HG03135 (cell line): ENCODE measurements around the gene AIFM2.
"Not testable (repeated sequence)": the region's sequence is repeated elsewhere in the genome, so short reads cannot be mapped to it uniquely, and the experiment has no call there.

Source experiments
- ATAC-seq: cut with Tn5 transposase; IDR thresholded peaks from one replicate; pipeline ENCODE4 v1.9.1; 2021; ENCODE audit warnings: mild to moderate bottlenecking, moderate library complexity; ENCODE audit not compliant: unreplicated experiment

AIFM2 gene

GRCh38 chr10:70123817-70124216 is 8.8 kb downstream of the AIFM2 start:
- ATAC-seq, result no peak

- ATAC-seq, result not testable (repeated sequence)
Measured at GRCh38 chr10:70123166-70123565, 9.5 kb downstream of the AIFM2 start.

GRCh38 chr10:70122742-70123141 is 9.9 kb downstream of the AIFM2 start:
- ATAC-seq, result no peak

GRCh38 chr10:70121281-70121949 is 11.2 kb downstream of the AIFM2 start:
- ATAC-seq, result no peak

- no peak for ATAC-seq
Measured at GRCh38 chr10:70120417-70120816, 12.2 kb downstream of the AIFM2 start.

GRCh38 chr10:70119623-70120022 is 13.0 kb downstream of the AIFM2 start:
- no peak for ATAC-seq

- no peak for ATAC-seq
Measured at GRCh38 chr10:70119197-70119596, 13.4 kb downstream of the AIFM2 start.

GRCh38 chr10:70118196-70118595 is 14.4 kb downstream of the AIFM2 start:
- ATAC-seq, result no peak

GRCh38 chr10:70117646-70118045 is 15.0 kb downstream of the AIFM2 start:
- ATAC-seq, result no peak

GRCh38 chr10:70115948-70116682 is 16.5 kb downstream of the AIFM2 start:
- ATAC-seq, result peak; percentile 55

- no peak for ATAC-seq
Measured at GRCh38 chr10:70114902-70115301, 17.7 kb downstream of the AIFM2 start.

- ATAC-seq, result no peak
Measured at GRCh38 chr10:70112071-70112470, 20.6 kb downstream of the AIFM2 start.

- ATAC-seq, result no peak
Measured at GRCh38 chr10:70111496-70111895, 21.1 kb downstream of the AIFM2 start.

GRCh38 chr10:70109064-70109729 is 23.4 kb downstream of the AIFM2 start:
- ATAC-seq, result no peak

- ATAC-seq, result peak; percentile 59
Measured at GRCh38 chr10:70106958-70107791, 25.4 kb downstream of the AIFM2 start.

GRCh38 chr10:70101668-70102067 is 31.0 kb downstream of the AIFM2 start:
- no peak for ATAC-seq

GRCh38 chr10:70101068-70101562 is 31.5 kb downstream of the AIFM2 start:
- not testable (repeated sequence) for ATAC-seq

- no peak for ATAC-seq
Measured at GRCh38 chr10:70098271-70098670, 34.4 kb downstream of the AIFM2 start.

- no peak for ATAC-seq
Measured at GRCh38 chr10:70097459-70097858, 35.2 kb downstream of the AIFM2 start.

GRCh38 chr10:70096705-70097420 is 35.8 kb downstream of the AIFM2 start:
- no peak for ATAC-seq
